SW 1271 (cell line): ENCODE results near the gene PSMA6.
"Not testable (repeated sequence)": the region's sequence is repeated elsewhere in the genome, so short reads cannot be mapped to it uniquely, and the experiment has no call there.

Experiments used
- DNase-seq, 2 experiments: peaks; one replicate each; lab custom pipeline; 2025; lab: John Stamatoyannopoulos, UW

The PSMA6 gene

DNA sequence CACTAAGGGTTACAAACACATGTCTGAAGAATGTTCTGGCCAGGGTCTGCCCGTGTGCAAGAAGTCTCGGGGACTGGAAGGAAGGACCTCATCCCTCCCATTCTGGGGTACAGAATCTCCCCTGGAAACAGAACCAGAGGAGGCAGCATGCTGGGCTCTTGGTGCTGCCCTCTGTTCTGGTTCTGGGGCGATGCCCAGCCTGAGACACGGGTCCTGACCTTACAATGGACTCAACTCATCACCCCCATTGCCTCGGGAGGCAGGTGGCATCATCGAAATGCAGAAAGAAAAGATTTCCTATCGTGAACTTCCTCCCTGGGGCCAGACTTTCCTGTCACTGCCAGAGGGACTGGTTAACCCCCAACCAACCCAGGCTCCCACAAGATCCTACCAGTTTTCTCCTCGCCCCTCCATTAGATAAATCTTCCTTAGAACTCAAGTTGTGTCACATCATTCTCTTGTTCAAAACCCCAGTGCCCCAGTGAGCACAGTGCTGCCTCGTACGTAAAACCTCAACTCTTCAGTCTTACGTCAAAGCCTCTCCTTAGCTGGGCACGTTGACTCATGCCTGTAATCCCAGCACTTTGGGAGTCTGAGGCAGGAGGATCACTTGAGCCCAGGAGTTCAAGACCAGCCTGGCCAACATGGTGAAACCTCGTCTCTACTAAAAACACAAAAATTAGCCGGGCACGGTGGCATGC lies 52.1 kb downstream of the PSMA6 start:
- DNase-seq = no peak

GRCh38 chr14:35346738-35347322 lies 54.6 kb downstream of the PSMA6 start:
- DNase-seq = no peak

GRCh38 chr14:35347323-35348043 lies 55.3 kb downstream of the PSMA6 start:
- no peak for DNase-seq

- DNase-seq = not testable (repeated sequence)
Observed at GRCh38 chr14:35348044-35348380, 55.8 kb downstream of the PSMA6 start.

DNA sequence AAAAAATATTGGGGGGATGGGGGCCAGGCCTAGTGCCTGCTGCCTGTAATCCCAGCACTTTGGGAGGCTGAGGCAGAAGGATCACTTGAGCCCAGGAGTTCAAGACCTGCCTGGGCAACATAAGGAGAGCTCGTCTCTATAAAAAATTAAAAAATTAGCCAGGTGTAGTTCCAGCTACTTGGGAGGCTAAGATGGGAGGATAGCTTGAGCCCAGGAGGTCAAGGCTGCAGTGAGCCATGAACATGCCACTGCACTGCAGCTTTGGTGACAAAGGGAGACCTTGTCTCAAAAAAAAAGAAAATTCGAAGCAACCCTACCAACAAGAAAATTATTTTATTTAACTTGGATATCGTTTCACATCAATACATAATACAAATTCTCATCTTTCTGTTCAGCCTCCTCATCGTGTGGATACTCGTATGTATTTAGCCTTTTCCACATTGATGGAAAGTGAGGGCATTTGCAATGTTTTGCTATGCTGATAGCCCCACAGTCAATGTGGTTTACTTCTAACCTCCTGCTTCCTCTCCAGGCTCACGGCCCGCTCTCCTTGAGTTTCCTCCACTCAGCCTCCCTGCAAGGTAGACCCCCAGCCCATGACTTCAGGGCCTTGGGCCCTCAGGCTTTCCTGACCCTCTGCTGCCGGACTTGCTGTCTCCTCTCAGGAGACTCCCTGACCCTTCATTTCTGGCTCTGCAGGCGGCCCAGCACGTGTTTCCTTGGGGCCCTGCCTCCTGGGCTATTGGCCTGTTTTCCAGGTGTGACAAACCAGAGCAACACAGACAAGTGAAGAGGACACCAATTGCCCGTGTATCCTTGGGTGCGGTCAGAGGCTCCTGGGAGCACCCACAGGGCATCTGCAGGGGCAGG lies 57.5 kb downstream of the PSMA6 start:
- no peak for DNase-seq

DNA sequence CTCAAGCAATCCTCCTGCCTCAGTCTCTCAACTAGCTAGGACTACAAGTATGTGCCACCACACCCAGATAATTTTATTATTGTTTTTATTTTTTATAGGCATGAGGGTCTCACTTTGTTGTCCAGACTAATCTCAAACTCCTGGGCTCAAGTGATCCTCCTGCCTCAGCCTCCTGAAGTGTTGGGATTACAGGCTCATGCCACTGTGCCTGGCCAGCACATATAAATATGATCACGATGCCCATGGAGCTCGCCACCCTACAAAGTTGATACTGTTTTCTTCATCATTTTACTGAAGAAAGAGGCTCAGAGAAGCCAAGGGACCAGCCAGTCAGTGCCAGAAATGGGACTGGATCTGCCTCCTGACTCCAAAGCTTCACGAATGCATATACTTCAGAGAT lies 59.3 kb downstream of the PSMA6 start:
- DNase-seq = no peak

GRCh38 chr14:35351897-35352273 lies 59.7 kb downstream of the PSMA6 start:
- no peak for DNase-seq

GRCh38 chr14:35352274-35353233 lies 60.4 kb downstream of the PSMA6 start:
- DNase-seq = no peak

DNA sequence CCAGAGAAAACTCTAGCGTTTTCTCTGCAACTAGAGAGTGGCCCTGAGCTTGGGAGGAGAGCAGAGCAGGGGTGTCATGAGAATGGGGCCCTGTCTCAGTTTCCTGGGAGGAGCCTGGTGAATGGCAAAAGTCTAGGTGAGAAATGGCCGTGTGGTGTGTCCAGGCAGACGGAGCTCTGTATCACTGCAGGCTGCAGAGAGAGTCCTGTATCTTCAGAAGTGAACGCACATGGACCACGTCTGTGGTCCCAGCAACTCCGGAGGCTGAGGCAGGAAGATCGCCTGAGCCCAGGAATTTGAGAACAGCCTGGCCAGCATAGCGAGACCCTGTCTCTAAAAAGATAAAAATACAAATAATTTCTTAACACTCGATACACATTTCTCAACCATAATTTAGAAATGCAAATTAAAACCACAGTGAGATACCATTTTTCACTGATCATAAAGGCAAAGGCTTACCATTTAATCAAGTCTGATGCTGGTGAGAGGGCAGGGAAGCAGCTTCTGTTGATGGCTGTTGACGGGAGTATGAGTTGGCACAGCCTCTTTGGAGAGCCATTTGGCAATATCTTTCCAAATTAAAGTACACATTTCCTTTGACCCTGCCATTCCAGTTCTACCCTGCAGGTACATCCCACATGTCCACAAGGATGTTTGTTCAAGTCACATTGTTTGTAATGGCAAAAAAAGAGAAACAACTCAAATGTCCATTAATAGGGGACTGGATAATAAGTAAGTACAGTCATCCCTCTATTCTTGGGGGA lies 61.4 kb downstream of the PSMA6 start:
- DNase-seq = no peak

GRCh38 chr14:35355235-35355634 lies 63.1 kb downstream of the PSMA6 start:
- DNase-seq = not testable (repeated sequence)

GRCh38 chr14:35355981-35356841 lies 64.0 kb downstream of the PSMA6 start:
- DNase-seq = no peak

DNA sequence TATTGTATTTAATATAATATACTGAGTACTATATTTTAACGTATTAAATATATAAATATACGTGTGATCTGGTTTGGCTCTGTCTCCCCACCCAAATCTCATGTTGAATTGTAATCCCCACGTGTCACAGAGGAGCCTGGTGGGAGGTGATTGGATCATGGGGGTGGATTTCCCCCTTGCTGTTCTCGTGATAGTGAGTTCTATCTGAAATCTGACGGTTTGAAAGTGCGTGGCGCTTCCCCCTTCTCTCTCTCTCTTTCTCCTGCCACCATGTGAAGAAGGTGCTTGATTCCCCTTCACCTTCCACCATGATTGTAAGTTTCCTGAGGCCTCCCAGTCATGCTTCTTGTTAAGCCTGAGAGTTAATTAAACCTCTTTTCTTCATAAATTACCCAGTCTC lies 67.5 kb downstream of the PSMA6 start:
- DNase-seq = not testable (repeated sequence)

DNA sequence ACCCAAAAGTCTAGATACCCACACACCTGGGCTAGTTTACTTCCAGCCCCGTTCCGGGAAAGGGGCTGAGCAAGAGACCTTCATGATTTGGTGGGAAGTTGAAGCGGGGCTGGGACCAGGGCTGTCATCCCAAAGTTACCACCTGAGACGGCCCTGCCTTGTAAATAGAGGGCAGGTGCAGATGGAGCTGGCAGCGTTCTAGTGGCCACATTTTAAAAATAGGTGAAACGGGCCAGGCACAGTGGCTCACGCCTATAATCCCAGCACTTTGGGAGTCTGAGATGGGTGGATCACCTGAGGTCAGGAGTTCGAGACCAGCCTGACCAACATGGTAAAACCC lies 68.9 kb downstream of the PSMA6 start:
- no peak for DNase-seq

- DNase-seq = no peak
Observed at GRCh38 chr14:35362450-35362849, 70.3 kb downstream of the PSMA6 start.

DNA sequence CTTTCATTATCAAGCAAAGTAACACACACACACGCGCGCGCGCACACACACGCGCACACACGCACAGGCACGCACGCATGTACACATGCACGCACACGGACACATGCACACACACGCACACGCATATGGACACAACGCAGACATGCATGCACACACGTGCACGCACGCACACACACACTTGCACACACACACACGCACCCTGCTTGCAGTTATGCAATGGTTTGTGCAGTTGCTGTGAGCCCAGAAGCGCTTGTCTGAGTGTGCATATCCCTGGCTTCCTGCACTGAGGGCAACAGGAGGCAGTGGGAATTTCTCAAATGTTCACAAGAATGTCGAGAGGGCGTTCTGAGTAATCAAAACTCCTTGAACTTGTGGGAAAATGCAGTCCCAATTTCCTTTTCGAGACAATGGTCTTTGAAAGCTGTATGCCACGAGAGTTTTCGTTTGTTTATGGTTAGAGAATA lies 70.8 kb downstream of the PSMA6 start:
- DNase-seq = no peak

GRCh38 chr14:35365130-35366055 lies 73.2 kb downstream of the PSMA6 start:
- peak; percentile 36 to 72 for DNase-seq

DNA sequence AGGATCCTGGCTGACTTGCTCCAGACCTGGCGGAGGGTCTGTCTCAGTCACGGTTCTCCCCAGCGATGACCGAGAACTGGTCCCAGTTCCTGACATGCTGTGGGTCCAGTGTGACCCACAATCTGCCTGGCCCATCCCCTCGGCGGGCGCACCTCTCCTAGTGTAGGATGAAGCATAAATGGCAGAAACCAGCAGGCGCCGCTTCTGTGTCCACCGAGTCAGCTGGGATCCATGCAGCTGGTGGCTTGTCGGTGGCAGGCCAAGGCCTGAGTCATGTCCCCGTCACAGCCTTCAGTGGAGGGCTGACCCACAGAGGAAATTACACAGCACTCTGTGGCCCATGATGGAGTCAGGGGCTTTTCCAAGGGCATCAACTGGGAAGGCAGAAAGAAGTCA lies 73.9 kb downstream of the PSMA6 start:
- no peak for DNase-seq

- no peak for DNase-seq
Observed at GRCh38 chr14:35366521-35366976, 74.4 kb downstream of the PSMA6 start.

GRCh38 chr14:35367056-35367372 lies 74.8 kb downstream of the PSMA6 start:
- no peak for DNase-seq
